NT2/D1 (cell line): ENCODE data around the gene ERC2.

Experiments used
- DNase-seq: peaks from one replicate; pipeline ENCODE4 v3.0.0-alpha.2; 2011; ENCODE audit warnings: low read depth, low spot score
- H3K27me3 ChIP-seq: 2 replicates; pipeline ENCODE4 v1.6.0; 2011; ENCODE audit warnings: mild to moderate bottlenecking; ENCODE audit not compliant: insufficient read length, insufficient read depth
- H3K36me3 ChIP-seq: 2 replicates; pipeline ENCODE4 v1.6.1; 2011; ENCODE audit warnings: mild to moderate bottlenecking, low read length, mixed read lengths; ENCODE audit not compliant: insufficient read depth, insufficient read length
- H3K4me1 ChIP-seq: 2 replicates; pipeline ENCODE4 v1.5.1; 2011; ENCODE audit not compliant: insufficient read depth, insufficient read length
- H3K4me3 ChIP-seq: 2 replicates; pipeline ENCODE4 v1.5.1; 2011; ENCODE audit warnings: low read depth; ENCODE audit not compliant: insufficient read length
- H3K9ac ChIP-seq: 2 replicates; pipeline ENCODE4 v1.6.0; 2011; ENCODE audit warnings: low read depth; ENCODE audit not compliant: insufficient read length
- H3K9me3 ChIP-seq: 2 replicates; pipeline ENCODE4 v1.5.1; 2011; ENCODE audit warnings: mild to moderate bottlenecking, low read length; ENCODE audit not compliant: insufficient read depth
- SUZ12 ChIP-seq: IDR thresholded peaks from 2 replicates; pipeline ENCODE4 v1.6.1; 2011; ENCODE audit not compliant: insufficient read length, insufficient read depth; ENCODE audit errors: extremely low read depth
- YY1 ChIP-seq: IDR thresholded peaks from 2 replicates; pipeline ENCODE4 v1.6.1; 2011; ENCODE audit not compliant: insufficient read length, insufficient read depth
- ZNF274 ChIP-seq: IDR thresholded peaks from 2 replicates; pipeline ENCODE4 v1.6.1; 2011; ENCODE audit warnings: mild to moderate bottlenecking, low read depth, low read length

Gene ERC2

DNA sequence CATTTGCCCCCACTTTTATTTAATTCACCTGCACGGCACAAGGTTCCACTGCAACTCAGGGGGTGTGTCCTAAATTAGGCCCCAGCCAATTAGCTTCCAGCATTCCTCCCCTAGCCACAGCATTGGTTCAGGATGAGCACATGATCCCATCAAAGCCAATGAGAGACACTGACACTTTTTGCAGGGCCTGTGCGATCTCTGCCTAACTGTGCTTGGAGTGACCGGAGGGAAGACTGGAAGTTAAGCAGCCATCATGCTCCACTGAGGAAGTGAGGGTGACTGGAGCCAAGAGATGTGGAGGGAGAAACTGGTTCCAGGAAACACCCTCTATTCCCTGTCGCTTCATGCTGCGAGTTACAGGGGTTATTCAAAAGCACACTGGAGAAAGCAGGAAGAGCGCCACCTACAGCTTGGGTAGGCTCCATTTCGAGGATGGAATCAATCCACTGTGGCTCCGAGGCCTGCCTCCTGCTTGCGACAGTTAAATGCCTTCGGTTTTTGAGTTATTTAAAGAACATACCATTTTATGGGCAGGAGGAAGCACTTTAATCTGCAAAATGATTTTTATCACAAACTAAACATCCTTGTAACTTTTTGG lies 858.9 kb downstream of the ERC2 start:
- Histone ChIP-seq H3K4me3 (no peak overlapping the region), H3K27me3 (peaks cover 49% of the 10 kb centered on the region)
- TF ChIP-seq YY1 = no peak
- no peak for TF ChIP-seq ZNF274
- TF ChIP-seq SUZ12 = no peak

DNA sequence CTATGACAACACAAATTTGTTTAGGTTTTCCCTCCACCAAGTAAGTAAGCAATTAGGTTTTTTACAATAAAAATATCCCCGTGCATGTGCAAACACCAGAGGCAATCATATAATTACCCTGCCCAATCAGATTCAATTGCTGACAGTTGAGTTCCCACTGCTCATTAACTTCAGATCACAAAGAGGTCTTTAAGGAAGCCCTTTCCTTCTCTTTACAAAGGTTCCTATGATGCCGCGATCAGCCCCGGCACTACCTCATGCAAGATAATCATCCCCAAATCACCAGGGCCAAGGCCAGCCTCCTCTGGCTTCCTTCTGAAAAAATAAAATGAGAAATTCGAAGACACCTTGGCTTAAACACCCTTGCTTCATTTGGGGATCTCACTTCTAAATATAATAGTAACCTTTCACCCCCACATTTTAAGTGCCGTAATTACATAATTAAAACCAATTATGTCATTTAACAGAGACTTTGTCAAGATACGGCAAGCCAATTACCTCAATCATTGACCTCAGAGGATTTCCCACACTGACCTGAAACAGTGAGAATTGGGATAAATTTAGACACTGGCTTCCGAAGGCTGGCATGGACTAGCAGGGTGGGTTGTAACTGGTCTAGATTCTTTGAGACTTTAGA lies 859.8 kb downstream of the ERC2 start:
- TF ChIP-seq YY1 = no peak
- no peak for TF ChIP-seq SUZ12
- no peak for TF ChIP-seq ZNF274
- DNase-seq = no peak
- peaks cover 40% of the 10 kb centered on the region for H3K27me3 ChIP-seq
- peaks cover 4% of the 10 kb centered on the region; the same call in 1 of the 2 replicates for H3K9me3 ChIP-seq
- H3K36me3 ChIP-seq = no peaks in the 10 kb centered on the region
- H3K9ac ChIP-seq = no peak overlapping the region
- no peaks in the 10 kb centered on the region for H3K4me1 ChIP-seq
- H3K4me3 ChIP-seq = no peak overlapping the region

More for the DNA sequence above, 858.9 kb downstream of the ERC2 start:
- Histone ChIP-seq H3K36me3 (no peaks in the 10 kb centered on the region), H3K9ac (no peak overlapping the region), H3K9me3 (peaks cover 4% of the 10 kb centered on the region; the same call in 1 of the 2 replicates), H3K4me1 (no peaks in the 10 kb centered on the region)
- DNase-seq = no peak

DNA sequence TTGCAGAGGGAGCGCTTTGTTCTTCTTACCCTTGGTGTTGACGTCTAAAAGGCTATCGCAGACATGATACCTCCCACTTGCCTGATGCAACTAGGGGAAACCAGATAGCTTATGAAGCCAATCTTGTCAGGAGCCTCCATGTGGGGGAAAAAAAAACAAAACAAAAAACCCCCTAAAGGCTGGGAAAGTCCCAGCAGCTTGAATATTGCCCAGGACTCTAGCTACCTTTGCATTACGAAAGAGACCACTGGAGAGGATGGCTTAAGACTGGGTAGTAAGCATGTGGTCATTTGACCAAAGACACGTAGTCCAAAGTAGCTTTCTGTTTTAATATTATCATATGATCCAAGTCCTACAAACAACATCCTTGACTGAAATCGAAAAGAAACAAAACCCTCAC lies 860.4 kb downstream of the ERC2 start:
- Histone ChIP-seq H3K27me3 (peaks cover 34% of the 10 kb centered on the region), H3K4me1 (no peaks in the 10 kb centered on the region), H3K9ac (no peak overlapping the region), H3K4me3 (no peak overlapping the region), H3K9me3 (peaks cover 4% of the 10 kb centered on the region; the same call in 1 of the 2 replicates), H3K36me3 (no peaks in the 10 kb centered on the region)
- no peak for DNase-seq
- TF ChIP-seq SUZ12 (no peak), ZNF274 (no peak), YY1 (no peak)

DNA sequence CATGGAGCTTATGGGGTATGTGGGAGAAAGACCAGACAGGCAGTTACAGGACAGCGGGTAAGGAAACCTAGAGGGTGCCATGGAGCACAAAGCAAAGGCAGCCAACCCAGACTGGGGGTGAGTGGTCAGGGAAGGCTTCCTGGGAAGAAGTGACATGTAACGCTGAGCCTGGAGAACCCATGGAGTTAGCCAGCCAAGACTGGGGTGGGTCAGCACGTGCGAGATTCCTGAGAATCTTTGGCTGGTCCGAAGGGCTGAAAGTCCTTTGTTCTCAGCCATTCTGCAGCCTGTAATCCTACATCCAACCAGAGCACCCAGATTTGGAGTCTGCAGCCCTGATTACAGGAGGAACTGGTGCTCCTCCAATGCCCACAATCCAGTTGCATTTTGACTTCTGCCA lies 861.1 kb downstream of the ERC2 start:
- H3K9ac ChIP-seq = no peak overlapping the region
- no peak overlapping the region for H3K4me3 ChIP-seq
- TF ChIP-seq SUZ12 = no peak
- no peak for TF ChIP-seq YY1
- no peak for TF ChIP-seq ZNF274
- peaks cover 4% of the 10 kb centered on the region; the same call in 1 of the 2 replicates for H3K9me3 ChIP-seq
- DNase-seq = no peak
- no peaks in the 10 kb centered on the region for H3K4me1 ChIP-seq
- peaks cover 27% of the 10 kb centered on the region for H3K27me3 ChIP-seq
- no peaks in the 10 kb centered on the region for H3K36me3 ChIP-seq

DNA sequence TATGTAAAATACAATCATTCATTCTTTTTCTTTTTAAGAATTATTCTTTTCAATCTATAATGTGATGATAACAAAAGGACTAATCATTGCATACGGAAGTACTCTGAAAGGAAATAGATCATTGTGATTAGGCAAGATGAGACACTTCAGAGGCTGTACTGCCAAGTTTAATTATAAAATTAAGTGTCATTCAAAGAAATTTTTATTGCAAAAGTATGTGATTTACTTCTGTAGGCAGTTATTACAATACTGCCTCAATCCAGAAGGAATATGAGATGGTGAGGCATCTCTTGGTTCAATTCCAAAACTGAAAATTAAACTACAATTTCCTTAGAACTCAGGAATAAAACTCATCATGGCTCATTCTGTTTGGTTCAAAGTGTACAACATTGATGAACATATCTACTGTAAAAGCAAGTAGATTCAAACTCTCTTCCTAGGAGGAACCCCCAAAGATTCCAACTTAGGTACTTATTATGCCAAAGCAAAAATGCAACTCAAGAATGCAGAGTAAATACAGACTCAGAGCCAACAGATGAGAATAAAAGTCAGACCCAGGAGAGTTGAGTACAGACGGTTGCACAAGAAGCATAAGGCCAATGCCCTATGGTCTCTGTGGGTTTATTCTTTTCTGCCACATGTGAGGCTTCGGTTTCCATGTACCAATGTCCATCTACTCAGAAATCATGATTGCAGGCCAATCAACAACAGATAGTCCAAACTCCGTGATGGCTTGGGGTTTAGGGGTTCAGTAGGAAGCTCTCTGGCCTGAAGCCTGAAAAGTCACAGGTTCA lies 862.6 kb downstream of the ERC2 start:
- peaks cover 4% of the 10 kb centered on the region; the same call in 1 of the 2 replicates for H3K9me3 ChIP-seq
- no peak overlapping the region for H3K4me3 ChIP-seq
- H3K27me3 ChIP-seq = peaks cover 12% of the 10 kb centered on the region
- no peak for DNase-seq
- no peak overlapping the region for H3K9ac ChIP-seq
- no peak for TF ChIP-seq ZNF274
- no peak for TF ChIP-seq YY1
- TF ChIP-seq SUZ12 = no peak
- no peaks in the 10 kb centered on the region for H3K36me3 ChIP-seq
- H3K4me1 ChIP-seq = no peaks in the 10 kb centered on the region

DNA sequence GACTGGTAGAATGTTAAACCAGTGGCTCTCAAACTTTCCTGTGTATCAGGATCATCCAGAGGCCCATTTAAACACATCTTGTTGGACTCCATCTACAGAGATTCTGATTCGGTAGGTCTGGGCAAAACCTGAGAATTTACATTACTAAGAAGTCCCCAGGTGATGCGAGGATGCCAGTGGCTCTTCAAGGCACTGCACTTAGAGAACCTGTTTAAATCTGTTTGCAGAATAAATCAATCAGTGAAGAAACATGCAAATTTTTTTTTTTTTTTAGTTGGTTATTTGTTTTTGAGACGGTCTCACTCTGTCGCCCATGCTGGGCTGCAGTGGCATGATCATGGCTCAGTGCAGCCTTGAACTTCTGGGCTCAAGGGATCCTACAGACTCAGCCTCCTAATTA lies 863.4 kb downstream of the ERC2 start:
- Histone ChIP-seq H3K9me3 (peaks cover 4% of the 10 kb centered on the region; the same call in 1 of the 2 replicates), H3K4me1 (no peaks in the 10 kb centered on the region), H3K36me3 (no peaks in the 10 kb centered on the region), H3K4me3 (no peak overlapping the region), H3K9ac (no peak overlapping the region), H3K27me3 (peaks cover 4% of the 10 kb centered on the region)
- no peak for TF ChIP-seq YY1
- no peak for TF ChIP-seq SUZ12
- no peak for TF ChIP-seq ZNF274
- no peak for DNase-seq

- TF ChIP-seq YY1 (no peak), ZNF274 (no peak), SUZ12 (no peak)
- Histone ChIP-seq H3K4me1 (no peaks in the 10 kb centered on the region), H3K4me3 (no peak overlapping the region), H3K36me3 (no peaks in the 10 kb centered on the region), H3K9ac (no peak overlapping the region), H3K9me3 (peaks cover 4% of the 10 kb centered on the region; the same call in 1 of the 2 replicates), H3K27me3 (peaks cover 3% of the 10 kb centered on the region)
- no peak for DNase-seq
Observed at GRCh38 chr3:55604402-55604801, 863.9 kb downstream of the ERC2 start.
